Measurements from ENCODE around the gene SSTR1.

Gene SSTR1

GRCh38 chr14:38248321-38249028 lies 40.8 kb downstream of the SSTR1 start:
- no peak overlapping the region for H2BK5ac ChIP-seq (ENCODE audit: low read depth, low read length, poor library complexity, severe bottlenecking)
- no CpG with 5 or more reads among the region's 3 CpGs for WGBS
- H3K27ac ChIP-seq (ENCODE audit: low read length, poor library complexity, severe bottlenecking) = no peak overlapping the region

GRCh38 chr14:38250331-38250730 lies 42.6 kb downstream of the SSTR1 start:
- no peak for DNase-seq

More at GRCh38 chr14:38248321-38249028, 40.8 kb downstream of the SSTR1 start:
- no peak overlapping the region for H3K4me2 ChIP-seq (ENCODE audit: low read length, poor library complexity, severe bottlenecking)
- H2BK120ac ChIP-seq (ENCODE audit: low read depth, low read length) = no peak overlapping the region
- no peak overlapping the region for H4K91ac ChIP-seq (ENCODE audit: low read length)
- no peak overlapping the region for H3K4me3 ChIP-seq (ENCODE audit: insufficient read depth in 1 of 2, low read depth in 1 of 2, low read length in 2 of 2)
- H3K23ac ChIP-seq (ENCODE audit: low read length in 2 of 2) = no peak overlapping the region
- H3K36me3 ChIP-seq (ENCODE audit: control insufficient read depth in 1 of 2, insufficient read depth in 2 of 2, low read depth in 1 of 2, low read length in 2 of 2) = no peaks in the 10 kb centered on the region
- H3K27me3 ChIP-seq (ENCODE audit: control insufficient read depth in 1 of 2, insufficient read depth in 1 of 2, low read length in 2 of 2) = peaks cover 0 to 2% of the 10 kb centered on the region in 2 experiments
- DNase-seq = no peak
- no peak overlapping the region for H2AFZ ChIP-seq (ENCODE audit: low read depth, low read length)
- no peak overlapping the region for H3K18ac ChIP-seq (ENCODE audit: low read depth in 1 of 2, low read length in 2 of 2)
- no peak overlapping the region for H2BK15ac ChIP-seq (ENCODE audit: low read depth, poor library complexity, severe bottlenecking)
- H3K4me1 ChIP-seq (ENCODE audit: control insufficient read depth, insufficient read depth, low read depth, low read length) = no peaks in the 10 kb centered on the region
- H2BK12ac ChIP-seq (ENCODE audit: low read length in 2 of 2) = no peak overlapping the region
- no peaks in the 10 kb centered on the region for H3K79me1 ChIP-seq (replicated peaks; ENCODE audit: low read length, poor library complexity, severe bottlenecking)
- no peak overlapping the region for H3K14ac ChIP-seq (ENCODE audit: low read length in 2 of 2)
- no peak overlapping the region for H3K9ac ChIP-seq (ENCODE audit: low read length)
- no peak overlapping the region for H2AK5ac ChIP-seq (ENCODE audit: low read length, severe bottlenecking)
- H3K4ac ChIP-seq (ENCODE audit: low read depth in 1 of 2, low read length in 2 of 2) = no peak overlapping the region
- H3K9me3 ChIP-seq (ENCODE audit: control insufficient read depth, low read length) = no peaks in the 10 kb centered on the region
- H4K8ac ChIP-seq (ENCODE audit: low read length) = no peak overlapping the region

GRCh38 chr14:38252066-38252710 lies 44.5 kb downstream of the SSTR1 start:
- Histone ChIP-seq H3K4me1 (ENCODE audit: control insufficient read depth, insufficient read depth, low read depth, low read length) (peaks cover 13% of the 10 kb centered on the region), H3K14ac (ENCODE audit: low read length in 2 of 2) (no peak overlapping the region), H2AK5ac (ENCODE audit: low read length, severe bottlenecking) (no peak overlapping the region), H2BK5ac (ENCODE audit: low read depth, low read length, poor library complexity, severe bottlenecking) (no peak overlapping the region), H3K9me3 (ENCODE audit: control insufficient read depth, low read length) (no peaks in the 10 kb centered on the region), H4K8ac (ENCODE audit: low read length) (no peak overlapping the region), H3K79me1 (replicated peaks; ENCODE audit: low read length, poor library complexity, severe bottlenecking) (no peaks in the 10 kb centered on the region), H3K23ac (ENCODE audit: low read length in 2 of 2) (no peak overlapping the region), H2BK12ac (ENCODE audit: low read length in 2 of 2) (no peak overlapping the region), H3K27ac (ENCODE audit: low read length, poor library complexity, severe bottlenecking) (no peak overlapping the region), H2AFZ (ENCODE audit: low read depth, low read length) (no peak overlapping the region), H3K36me3 (ENCODE audit: control insufficient read depth in 1 of 2, insufficient read depth in 2 of 2, low read depth in 1 of 2, low read length in 2 of 2) (no peaks in the 10 kb centered on the region), H2BK15ac (ENCODE audit: low read depth, poor library complexity, severe bottlenecking) (no peak overlapping the region), H3K27me3 (ENCODE audit: control insufficient read depth in 1 of 2, insufficient read depth in 1 of 2, low read length in 2 of 2) (peaks cover 14 to 21% of the 10 kb centered on the region in 2 experiments), H3K4me3 (ENCODE audit: insufficient read depth in 1 of 2, low read depth in 1 of 2, low read length in 2 of 2) (no peak overlapping the region), H2BK120ac (ENCODE audit: low read depth, low read length) (no peak overlapping the region), H3K9ac (ENCODE audit: low read length) (no peak overlapping the region), H3K4ac (ENCODE audit: low read depth in 1 of 2, low read length in 2 of 2) (no peak overlapping the region), H3K18ac (ENCODE audit: low read depth in 1 of 2, low read length in 2 of 2) (no peak overlapping the region), H4K91ac (ENCODE audit: low read length) (no peak overlapping the region), H3K4me2 (ENCODE audit: low read length, poor library complexity, severe bottlenecking) (no peak overlapping the region)
- no CpG with 5 or more reads among the region's 4 CpGs for WGBS
- DNase-seq = peak; percentile 16

More at GRCh38 chr14:38250331-38250730, 42.6 kb downstream of the SSTR1 start:
- no peak overlapping the region for H2AK5ac ChIP-seq (ENCODE audit: low read length, severe bottlenecking)
- H3K4me2 ChIP-seq (ENCODE audit: low read length, poor library complexity, severe bottlenecking) = no peak overlapping the region
- H4K8ac ChIP-seq (ENCODE audit: low read length) = no peak overlapping the region
- no peaks in the 10 kb centered on the region for H3K9me3 ChIP-seq (ENCODE audit: control insufficient read depth, low read length)
- H3K36me3 ChIP-seq (ENCODE audit: control insufficient read depth in 1 of 2, insufficient read depth in 2 of 2, low read depth in 1 of 2, low read length in 2 of 2) = no peaks in the 10 kb centered on the region
- H3K4me3 ChIP-seq (ENCODE audit: insufficient read depth in 1 of 2, low read depth in 1 of 2, low read length in 2 of 2) = no peak overlapping the region
- H2BK5ac ChIP-seq (ENCODE audit: low read depth, low read length, poor library complexity, severe bottlenecking) = no peak overlapping the region
- no peak overlapping the region for H2AFZ ChIP-seq (ENCODE audit: low read depth, low read length)
- H3K27ac ChIP-seq (ENCODE audit: low read length, poor library complexity, severe bottlenecking) = no peak overlapping the region
- H3K9ac ChIP-seq (ENCODE audit: low read length) = no peak overlapping the region
- no peak overlapping the region for H2BK12ac ChIP-seq (ENCODE audit: low read length in 2 of 2)
- no peak overlapping the region for H4K91ac ChIP-seq (ENCODE audit: low read length)
- H3K23ac ChIP-seq (ENCODE audit: low read length in 2 of 2) = no peak overlapping the region
- no peak overlapping the region for H3K14ac ChIP-seq (ENCODE audit: low read length in 2 of 2)
- H3K79me1 ChIP-seq (replicated peaks; ENCODE audit: low read length, poor library complexity, severe bottlenecking) = no peaks in the 10 kb centered on the region
- peaks cover 12 to 18% of the 10 kb centered on the region in 2 experiments for H3K27me3 ChIP-seq (ENCODE audit: control insufficient read depth in 1 of 2, insufficient read depth in 1 of 2, low read length in 2 of 2)
- H2BK120ac ChIP-seq (ENCODE audit: low read depth, low read length) = no peak overlapping the region
- no peak overlapping the region for H3K18ac ChIP-seq (ENCODE audit: low read depth in 1 of 2, low read length in 2 of 2)
- H3K4me1 ChIP-seq (ENCODE audit: control insufficient read depth, insufficient read depth, low read depth, low read length) = peaks cover 5% of the 10 kb centered on the region
- no peak overlapping the region for H3K4ac ChIP-seq (ENCODE audit: low read depth in 1 of 2, low read length in 2 of 2)
- H2BK15ac ChIP-seq (ENCODE audit: low read depth, poor library complexity, severe bottlenecking) = no peak overlapping the region

- Histone ChIP-seq H3K18ac (ENCODE audit: low read depth in 1 of 2, low read length in 2 of 2) (no peak overlapping the region), H2AFZ (ENCODE audit: low read depth, low read length) (no peak overlapping the region), H3K27me3 (ENCODE audit: control insufficient read depth in 1 of 2, insufficient read depth in 1 of 2, low read length in 2 of 2) (peaks cover 14 to 21% of the 10 kb centered on the region in 2 experiments), H3K9ac (ENCODE audit: low read length) (no peak overlapping the region), H2BK15ac (ENCODE audit: low read depth, poor library complexity, severe bottlenecking) (no peak overlapping the region), H3K4ac (ENCODE audit: low read depth in 1 of 2, low read length in 2 of 2) (no peak overlapping the region), H2BK12ac (ENCODE audit: low read length in 2 of 2) (no peak overlapping the region), H3K36me3 (ENCODE audit: control insufficient read depth in 1 of 2, insufficient read depth in 2 of 2, low read depth in 1 of 2, low read length in 2 of 2) (no peaks in the 10 kb centered on the region), H3K4me3 (ENCODE audit: insufficient read depth in 1 of 2, low read depth in 1 of 2, low read length in 2 of 2) (no peak overlapping the region), H3K4me2 (ENCODE audit: low read length, poor library complexity, severe bottlenecking) (no peak overlapping the region), H2AK5ac (ENCODE audit: low read length, severe bottlenecking) (no peak overlapping the region), H2BK120ac (ENCODE audit: low read depth, low read length) (no peak overlapping the region), H3K79me1 (replicated peaks; ENCODE audit: low read length, poor library complexity, severe bottlenecking) (no peaks in the 10 kb centered on the region), H3K14ac (ENCODE audit: low read length in 2 of 2) (no peak overlapping the region), H3K9me3 (ENCODE audit: control insufficient read depth, low read length) (no peaks in the 10 kb centered on the region), H3K4me1 (ENCODE audit: control insufficient read depth, insufficient read depth, low read depth, low read length) (peaks cover 13% of the 10 kb centered on the region), H3K23ac (ENCODE audit: low read length in 2 of 2) (no peak overlapping the region), H4K8ac (ENCODE audit: low read length) (no peak overlapping the region), H4K91ac (ENCODE audit: low read length) (no peak overlapping the region), H3K27ac (ENCODE audit: low read length, poor library complexity, severe bottlenecking) (no peak overlapping the region), H2BK5ac (ENCODE audit: low read depth, low read length, poor library complexity, severe bottlenecking) (no peak overlapping the region)
- peak; percentile 45 for DNase-seq
- WGBS = 27% methylated on average over 2 of the region's 4 CpGs
These were observed 46.0 kb downstream of the SSTR1 start for GRCh38 chr14:38253676-38254075.
